HEK293 (cell line): ENCODE results near the gene NPPB.

ENCODE experiments used
- MYNN ChIP-seq: fragments of 450-650 bp; formaldehyde crosslinking; IDR thresholded peaks from 2 replicates; pipeline ENCODE4 v1.5.1; 2016; ENCODE audit warnings: missing biosample characterization, missing genetic modification characterization, borderline replicate concordance
- PBX3 ChIP-seq: sonication (generic); formaldehyde crosslinking; IDR thresholded peaks from 2 replicates; pipeline ENCODE4 v1.8.1; 2022; ENCODE audit warnings: mild to moderate bottlenecking, moderate library complexity, missing genetic modification reagents
- PRDM10 ChIP-seq: fragments of 450-650 bp; formaldehyde crosslinking; IDR thresholded peaks from 2 replicates; pipeline ENCODE4 v1.5.1; 2016; ENCODE audit warnings: missing biosample characterization, missing genetic modification characterization
- ZNF362 ChIP-seq: fragments of 450-650 bp; formaldehyde crosslinking; IDR thresholded peaks from 2 replicates; pipeline ENCODE4 v1.5.1; 2016; ENCODE audit warnings: missing biosample characterization, missing genetic modification characterization
- TF ChIP-seq, protein P1 (sequence below): fragments of 450-650 bp; formaldehyde crosslinking; IDR thresholded peaks from 2 replicates; pipeline ENCODE4 v1.5.1; 2016; ENCODE audit warnings: missing biosample characterization, missing genetic modification characterization
- TF ChIP-seq, protein P2 (sequence below): fragments of 450-650 bp; formaldehyde crosslinking; IDR thresholded peaks from 2 replicates; pipeline ENCODE4 v1.5.1; 2016; ENCODE audit warnings: missing biosample characterization, missing genetic modification characterization

GRCh38 chr1:11858613-11858967, at the start of gene NPPB:
- TF ChIP-seq, protein P1, sequence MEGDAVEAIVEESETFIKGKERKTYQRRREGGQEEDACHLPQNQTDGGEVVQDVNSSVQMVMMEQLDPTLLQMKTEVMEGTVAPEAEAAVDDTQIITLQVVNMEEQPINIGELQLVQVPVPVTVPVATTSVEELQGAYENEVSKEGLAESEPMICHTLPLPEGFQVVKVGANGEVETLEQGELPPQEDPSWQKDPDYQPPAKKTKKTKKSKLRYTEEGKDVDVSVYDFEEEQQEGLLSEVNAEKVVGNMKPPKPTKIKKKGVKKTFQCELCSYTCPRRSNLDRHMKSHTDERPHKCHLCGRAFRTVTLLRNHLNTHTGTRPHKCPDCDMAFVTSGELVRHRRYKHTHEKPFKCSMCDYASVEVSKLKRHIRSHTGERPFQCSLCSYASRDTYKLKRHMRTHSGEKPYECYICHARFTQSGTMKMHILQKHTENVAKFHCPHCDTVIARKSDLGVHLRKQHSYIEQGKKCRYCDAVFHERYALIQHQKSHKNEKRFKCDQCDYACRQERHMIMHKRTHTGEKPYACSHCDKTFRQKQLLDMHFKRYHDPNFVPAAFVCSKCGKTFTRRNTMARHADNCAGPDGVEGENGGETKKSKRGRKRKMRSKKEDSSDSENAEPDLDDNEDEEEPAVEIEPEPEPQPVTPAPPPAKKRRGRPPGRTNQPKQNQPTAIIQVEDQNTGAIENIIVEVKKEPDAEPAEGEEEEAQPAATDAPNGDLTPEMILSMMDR (tag by site-specific recombination) = no peak
- no peak for TF ChIP-seq PRDM10 (tag by site-specific recombination)
- TF ChIP-seq, protein P2, sequence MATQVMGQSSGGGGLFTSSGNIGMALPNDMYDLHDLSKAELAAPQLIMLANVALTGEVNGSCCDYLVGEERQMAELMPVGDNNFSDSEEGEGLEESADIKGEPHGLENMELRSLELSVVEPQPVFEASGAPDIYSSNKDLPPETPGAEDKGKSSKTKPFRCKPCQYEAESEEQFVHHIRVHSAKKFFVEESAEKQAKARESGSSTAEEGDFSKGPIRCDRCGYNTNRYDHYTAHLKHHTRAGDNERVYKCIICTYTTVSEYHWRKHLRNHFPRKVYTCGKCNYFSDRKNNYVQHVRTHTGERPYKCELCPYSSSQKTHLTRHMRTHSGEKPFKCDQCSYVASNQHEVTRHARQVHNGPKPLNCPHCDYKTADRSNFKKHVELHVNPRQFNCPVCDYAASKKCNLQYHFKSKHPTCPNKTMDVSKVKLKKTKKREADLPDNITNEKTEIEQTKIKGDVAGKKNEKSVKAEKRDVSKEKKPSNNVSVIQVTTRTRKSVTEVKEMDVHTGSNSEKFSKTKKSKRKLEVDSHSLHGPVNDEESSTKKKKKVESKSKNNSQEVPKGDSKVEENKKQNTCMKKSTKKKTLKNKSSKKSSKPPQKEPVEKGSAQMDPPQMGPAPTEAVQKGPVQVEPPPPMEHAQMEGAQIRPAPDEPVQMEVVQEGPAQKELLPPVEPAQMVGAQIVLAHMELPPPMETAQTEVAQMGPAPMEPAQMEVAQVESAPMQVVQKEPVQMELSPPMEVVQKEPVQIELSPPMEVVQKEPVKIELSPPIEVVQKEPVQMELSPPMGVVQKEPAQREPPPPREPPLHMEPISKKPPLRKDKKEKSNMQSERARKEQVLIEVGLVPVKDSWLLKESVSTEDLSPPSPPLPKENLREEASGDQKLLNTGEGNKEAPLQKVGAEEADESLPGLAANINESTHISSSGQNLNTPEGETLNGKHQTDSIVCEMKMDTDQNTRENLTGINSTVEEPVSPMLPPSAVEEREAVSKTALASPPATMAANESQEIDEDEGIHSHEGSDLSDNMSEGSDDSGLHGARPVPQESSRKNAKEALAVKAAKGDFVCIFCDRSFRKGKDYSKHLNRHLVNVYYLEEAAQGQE (tag by site-specific recombination) = no peak
- TF ChIP-seq ZNF362 (tag by site-specific recombination) = no peak
- TF ChIP-seq PBX3 = no peak
- TF ChIP-seq MYNN (tag by site-specific recombination) = no peak
